Activated CD8-positive, alpha-beta T cell treated with anti-CD3 and anti-CD28 coated beads for 36 hours (primary cell): ENCODE measurements around the gene ERC2. TPM values are rescaled to one million over a fixed set of nuclear protein-coding genes. Genes with fewer than 3 reads are reported as not detected.

Experiments used
- ATAC-seq: fragments of 200-7000 bp; cut with Tn5 transposase; one replicate; pipeline ENCODE4 v1.10.0; 2021; ENCODE audit warnings: mild to moderate bottlenecking, moderate library complexity
- CTCF ChIA-PET: fragments of 350-600 bp; sonication (Branson Sonifier 250); formaldehyde crosslinking; loops from one replicate; lab custom pipeline; 2021; ENCODE audit warnings: antibody characterized with exemption; lab: Charles Lee
- POLR2A ChIA-PET: fragments of 350-600 bp; sonication (Branson Sonifier 250); formaldehyde crosslinking; loops from one replicate; lab custom pipeline; 2021; ENCODE audit warnings: antibody characterized with exemption; lab: Charles Lee
- DNase-seq: peaks from one replicate; pipeline ENCODE4 v3.0.0-alpha.2; 2020
- H3K27ac Mint-ChIP-seq: one replicate; pipeline ENCODE4 v1.8.0; 2021; ENCODE audit warnings: mild to moderate bottlenecking, mixed read lengths
- H3K27me3 Mint-ChIP-seq: one replicate; pipeline ENCODE4 v1.8.0; 2021; ENCODE audit warnings: mixed read lengths
- H3K36me3 Mint-ChIP-seq: one replicate; pipeline ENCODE4 v1.8.0; 2021; ENCODE audit warnings: low read depth, mixed read lengths
- H3K4me1 Mint-ChIP-seq: one replicate; pipeline ENCODE4 v1.8.0; 2021; ENCODE audit warnings: low read depth, mixed read lengths
- H3K4me3 Mint-ChIP-seq: one replicate; pipeline ENCODE4 v1.8.0; 2021; ENCODE audit warnings: mild to moderate bottlenecking, moderate library complexity, mixed read lengths
- H3K9me3 Mint-ChIP-seq: one replicate; pipeline ENCODE4 v1.8.0; 2021; ENCODE audit warnings: mixed read lengths
- CTCF ChIP-seq: fragments of 200-600 bp; IDR thresholded peaks from one replicate; pipeline ENCODE4 v1.8.0; 2022; ENCODE audit warnings: antibody characterized with exemption, mild to moderate bottlenecking
- intact Hi-C: fragments of 100-400 bp; cut with micrococcal nuclease; formaldehyde crosslinking; loops from one replicate; pipeline ENCODE4 v1.10.0; 2022
- total RNA-seq, 2 experiments: library from RNA; stranded (reverse); gene quantifications; one replicate each; pipeline ENCODE4 v1.2.3, GENCODE V29; 2021

ERC2 gene
- total RNA-seq, 2 experiments from 2014 or later = 0.18 to 0.52 TPM

GRCh38 chr3:55708921-55709320 is 759.3 kb downstream of the ERC2 start:
- Mint-ChIP-seq H3K9me3 (no peaks in the 10 kb centered on the region), H3K27ac (no peak overlapping the region), H3K4me3 (no peak overlapping the region), H3K4me1 (no peaks in the 10 kb centered on the region), H3K27me3 (no peaks in the 10 kb centered on the region), H3K36me3 (no peaks in the 10 kb centered on the region)
- TF ChIP-seq CTCF = no peak
- ChIA-PET CTCF (no interaction called here), POLR2A (no interaction called here)
- intact Hi-C loops = no loop called here
- DNase-seq = no peak
- ATAC-seq = no peak

GRCh38 chr3:55708242-55708641 is 760.0 kb downstream of the ERC2 start:
- Mint-ChIP-seq H3K27me3 (no peaks in the 10 kb centered on the region), H3K4me1 (no peaks in the 10 kb centered on the region), H3K9me3 (no peaks in the 10 kb centered on the region), H3K27ac (no peak overlapping the region), H3K4me3 (no peak overlapping the region), H3K36me3 (no peaks in the 10 kb centered on the region)
- no peak for TF ChIP-seq CTCF
- DNase-seq (no peak), ATAC-seq (no peak)
- POLR2A ChIA-PET = no interaction called here
- intact Hi-C loops = no loop called here
- CTCF ChIA-PET = no interaction called here

GRCh38 chr3:55704521-55704920 is 763.7 kb downstream of the ERC2 start:
- H3K27me3 Mint-ChIP-seq = no peaks in the 10 kb centered on the region
- intact Hi-C loops = no loop called here
- no peak overlapping the region for H3K4me3 Mint-ChIP-seq
- TF ChIP-seq CTCF = no peak
- H3K36me3 Mint-ChIP-seq = no peaks in the 10 kb centered on the region
- no peaks in the 10 kb centered on the region for H3K9me3 Mint-ChIP-seq
- ChIA-PET CTCF (no interaction called here), POLR2A (no interaction called here)
- no peak for DNase-seq
- ATAC-seq = no peak
- no peaks in the 10 kb centered on the region for H3K4me1 Mint-ChIP-seq
- H3K27ac Mint-ChIP-seq = no peak overlapping the region

- Mint-ChIP-seq H3K4me1 (no peaks in the 10 kb centered on the region), H3K36me3 (no peaks in the 10 kb centered on the region), H3K27me3 (no peaks in the 10 kb centered on the region), H3K4me3 (no peak overlapping the region), H3K27ac (no peak overlapping the region), H3K9me3 (no peaks in the 10 kb centered on the region)
- ChIA-PET POLR2A (no interaction called here), CTCF (interaction anchor here (0.8 kb wide), 1 partner anchor 16 kb away, joined by 3 read pairs; no protein-coding TSS in a partner anchor)
- TF ChIP-seq CTCF = no peak
- intact Hi-C loops = no loop called here
- DNase-seq (no peak), ATAC-seq (no peak)
These were observed 765.4 kb downstream of the ERC2 start for GRCh38 chr3:55702822-55703221.

GRCh38 chr3:55701997-55702396 is 766.3 kb downstream of the ERC2 start:
- DNase-seq (no peak), ATAC-seq (no peak)
- POLR2A ChIA-PET = no interaction called here
- Mint-ChIP-seq H3K27ac (no peak overlapping the region), H3K36me3 (no peaks in the 10 kb centered on the region), H3K4me1 (no peaks in the 10 kb centered on the region), H3K9me3 (no peaks in the 10 kb centered on the region), H3K4me3 (no peak overlapping the region), H3K27me3 (no peaks in the 10 kb centered on the region)
- TF ChIP-seq CTCF = no peak
- CTCF ChIA-PET = no interaction called here
- intact Hi-C loops = no loop called here
